Measurements from ENCODE around the gene FXN. TPM values are rescaled to one million over a fixed set of nuclear protein-coding genes. Genes with fewer than 3 reads are reported as not detected.

The FXN gene
- total RNA-seq, 2 experiments from 2014 or later, result 12.2 to 12.9 TPM

DNA sequence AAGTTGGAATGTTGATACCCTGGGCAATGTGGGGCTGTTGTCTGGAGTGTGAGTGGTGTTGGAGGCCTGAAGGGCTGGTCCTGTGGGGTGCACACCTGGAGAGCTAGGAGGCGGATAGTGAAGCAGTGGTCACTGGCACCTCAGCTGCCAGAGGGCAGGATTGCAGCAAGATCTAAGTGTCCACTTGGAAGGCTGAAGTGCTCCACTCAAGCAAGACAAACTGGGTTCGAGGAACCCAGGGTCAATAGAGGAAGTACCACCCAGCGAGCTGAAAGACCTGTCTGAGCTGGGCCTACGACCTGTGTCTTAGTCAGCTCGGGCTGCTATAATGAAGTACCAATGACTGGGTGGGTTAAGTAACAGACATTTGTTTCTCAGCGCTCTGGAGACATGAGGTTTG, 98.9 kb downstream of the FXN start:
- intact Hi-C loops (cut with DNase I, micrococcal nuclease), result no loop called here
- Histone ChIP-seq H3K9me3 (ENCODE audit: control insufficient read depth in 1 of 2, insufficient read depth in 1 of 2, low read length in 2 of 2) (no peaks in the 10 kb centered on the region), H3K4me3 (ENCODE audit: low read length) (no peak overlapping the region), H3K27me3 (ENCODE audit: control insufficient read depth in 1 of 2, insufficient read depth in 2 of 2, low read length in 2 of 2) (no peaks in the 10 kb centered on the region), H3K4me1 (ENCODE audit: insufficient read depth, low read length) (no peaks in the 10 kb centered on the region), H3K27ac (ENCODE audit: low read depth in 1 of 2, low read length in 2 of 2) (no peak overlapping the region), H3K36me3 (ENCODE audit: insufficient read depth, low read length) (no peaks in the 10 kb centered on the region)
- POLR2A ChIA-PET, result interaction anchor here (1.2 kb wide), 1 partner anchor 12 kb away, joined by 5 read pairs; no protein-coding TSS in a partner anchor
- ATAC-seq (ENCODE audit: poor library complexity) (no peak), DNase-seq (no peak)
- H3K27me3 Mint-ChIP-seq, result no peaks in the 10 kb centered on the region
- CTCF ChIA-PET, result no interaction called here
- H3K4me1 Mint-ChIP-seq (ENCODE audit: low read depth), result no peaks in the 10 kb centered on the region
- no peak overlapping the region for H3K27ac Mint-ChIP-seq
- H3K4me3 Mint-ChIP-seq, result no peak overlapping the region
- H3K9me3 Mint-ChIP-seq, result no peaks in the 10 kb centered on the region
- no peaks in the 10 kb centered on the region for H3K36me3 Mint-ChIP-seq (ENCODE audit: low read depth)
- TF ChIP-seq CTCF (IDR thresholded peaks at IDR 0.05), result no peak

DNA sequence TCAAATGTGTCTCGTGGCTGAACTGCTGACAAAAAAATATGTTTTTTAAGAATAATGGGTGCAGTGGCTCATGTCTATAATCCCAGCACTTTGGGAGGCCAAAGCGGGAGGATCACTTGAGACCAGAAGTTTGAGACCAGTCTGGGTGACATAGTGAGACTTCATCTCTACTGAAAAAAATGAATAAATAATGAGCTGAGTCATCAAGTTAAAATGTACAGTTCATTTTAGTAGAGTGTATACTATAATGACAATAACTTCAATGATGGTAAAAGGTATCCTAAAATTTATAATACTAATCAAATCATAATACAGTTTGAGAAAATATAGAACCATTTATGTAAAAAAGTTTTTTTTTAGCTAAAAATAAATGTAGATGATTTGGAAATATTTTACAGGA, 100.6 kb downstream of the FXN start:
- CTCF ChIA-PET, result no interaction called here

GRCh38 chr9:69136779-69137178, 101.2 kb downstream of the FXN start:
- H3K9me3 Mint-ChIP-seq, result no peaks in the 10 kb centered on the region
- no peaks in the 10 kb centered on the region for H3K36me3 ChIP-seq (ENCODE audit: insufficient read depth, low read length)
- no peak for DNase-seq
- POLR2A ChIA-PET, result no interaction called here
- H3K4me3 Mint-ChIP-seq, result no peak overlapping the region
- no peak overlapping the region for H3K27ac Mint-ChIP-seq
- H3K27me3 ChIP-seq (ENCODE audit: control insufficient read depth in 1 of 2, insufficient read depth in 2 of 2, low read length in 2 of 2), result no peaks in the 10 kb centered on the region
- no peak for TF ChIP-seq CTCF (IDR thresholded peaks at IDR 0.05)
- no peak for ATAC-seq (ENCODE audit: poor library complexity)
- intact Hi-C loops (cut with DNase I, micrococcal nuclease), result no loop called here
- H3K36me3 Mint-ChIP-seq (ENCODE audit: low read depth), result no peaks in the 10 kb centered on the region
- H3K9me3 ChIP-seq (ENCODE audit: control insufficient read depth in 1 of 2, insufficient read depth in 1 of 2, low read length in 2 of 2), result no peaks in the 10 kb centered on the region
- CTCF ChIA-PET, result no interaction called here
- H3K27me3 Mint-ChIP-seq, result no peaks in the 10 kb centered on the region
- no peaks in the 10 kb centered on the region for H3K4me1 Mint-ChIP-seq (ENCODE audit: low read depth)
- no peaks in the 10 kb centered on the region for H3K4me1 ChIP-seq (ENCODE audit: insufficient read depth, low read length)
- H3K4me3 ChIP-seq (ENCODE audit: low read length), result no peak overlapping the region
- H3K27ac ChIP-seq (ENCODE audit: low read depth in 1 of 2, low read length in 2 of 2), result no peak overlapping the region

More for the DNA sequence above, 100.6 kb downstream of the FXN start:
- Histone ChIP-seq H3K36me3 (ENCODE audit: insufficient read depth, low read length) (no peaks in the 10 kb centered on the region), H3K9me3 (ENCODE audit: control insufficient read depth in 1 of 2, insufficient read depth in 1 of 2, low read length in 2 of 2) (no peaks in the 10 kb centered on the region), H3K27ac (ENCODE audit: low read depth in 1 of 2, low read length in 2 of 2) (no peak overlapping the region), H3K4me1 (ENCODE audit: insufficient read depth, low read length) (no peaks in the 10 kb centered on the region), H3K4me3 (ENCODE audit: low read length) (no peak overlapping the region), H3K27me3 (ENCODE audit: control insufficient read depth in 1 of 2, insufficient read depth in 2 of 2, low read length in 2 of 2) (no peaks in the 10 kb centered on the region)
- no peak overlapping the region for H3K27ac Mint-ChIP-seq
- POLR2A ChIA-PET, result no interaction called here
- no peaks in the 10 kb centered on the region for H3K4me1 Mint-ChIP-seq (ENCODE audit: low read depth)
- no peaks in the 10 kb centered on the region for H3K9me3 Mint-ChIP-seq
- H3K27me3 Mint-ChIP-seq, result no peaks in the 10 kb centered on the region
- ATAC-seq (ENCODE audit: poor library complexity) (no peak), DNase-seq (no peak)
- intact Hi-C loops (cut with DNase I, micrococcal nuclease), result no loop called here
- no peaks in the 10 kb centered on the region for H3K36me3 Mint-ChIP-seq (ENCODE audit: low read depth)
- no peak for TF ChIP-seq CTCF (IDR thresholded peaks at IDR 0.05)
- no peak overlapping the region for H3K4me3 Mint-ChIP-seq

All from CD4-positive, alpha-beta T cell (primary cell).